Neural cell (in vitro differentiated cells): ENCODE results near the gene PTPRN2. TPM values are rescaled to one million over a fixed set of nuclear protein-coding genes. Genes with fewer than 3 reads are reported as not detected.
"Not testable (repeated sequence)": the region's sequence is repeated elsewhere in the genome, so short reads cannot be mapped to it uniquely, and the experiment has no call there.

Source experiments
- H2AFZ ChIP-seq: fragments of 200-600, 300-800 bp; sonication (generic), shearing (Covaris generic); 2 replicates; pipeline ENCODE4 v1.6.0; 2014; ENCODE audit warnings: low read depth, mild to moderate bottlenecking, antibody characterized with exemption, low read length, moderate library complexity
- H3F3A ChIP-seq: fragments of 200-600 bp; shearing (Covaris generic); 2 replicates; pipeline ENCODE4 v1.6.1; 2016; ENCODE audit warnings: mild to moderate bottlenecking, moderate library complexity, mixed read lengths, antibody characterized with exemption, low read length; ENCODE audit not compliant: insufficient read depth, poor library complexity, severe bottlenecking
- H3K27ac ChIP-seq: fragments of 200-600, 300-800 bp; sonication (generic), shearing (Covaris generic); 2 replicates; pipeline ENCODE4 v1.5.1; 2014; ENCODE audit warnings: mild to moderate bottlenecking, low read length, moderate library complexity
- H3K27me3 ChIP-seq: fragments of 300-800, 200-600 bp; sonication (generic), shearing (Covaris generic); 2 replicates; pipeline ENCODE4 v1.6.0; 2014; ENCODE audit warnings: mild to moderate bottlenecking, low read depth, low read length, moderate library complexity; ENCODE audit not compliant: insufficient read depth
- H3K36me3 ChIP-seq: fragments of 300-800, 200-600 bp; sonication (generic), shearing (Covaris generic); 2 replicates; pipeline ENCODE4 v1.5.1; 2014; ENCODE audit warnings: mild to moderate bottlenecking, antibody characterized with exemption, low read length, moderate library complexity; ENCODE audit not compliant: insufficient read depth
- H3K4me2 ChIP-seq: fragments of 300-800, 200-600 bp; sonication (generic), shearing (Covaris generic); 2 replicates; pipeline ENCODE4 v1.6.0; 2014; ENCODE audit warnings: mild to moderate bottlenecking, low read length
- H3K4me3 ChIP-seq: fragments of 300-800, 200-600 bp; sonication (generic), shearing (Covaris generic); 2 replicates; pipeline ENCODE4 v1.5.1; 2014; ENCODE audit warnings: mild to moderate bottlenecking, low read length, moderate library complexity
- H3K79me2 ChIP-seq: fragments of 200-600 bp; shearing (Covaris generic); replicated peaks from 2 replicates; pipeline ENCODE4 v1.6.0; 2014; ENCODE audit warnings: mild to moderate bottlenecking, low read length, moderate library complexity; ENCODE audit not compliant: insufficient read depth
- H3K9ac ChIP-seq: fragments of 300-800, 200-600 bp; sonication (generic), shearing (Covaris generic); 2 replicates; pipeline ENCODE4 v1.6.1; 2016; ENCODE audit warnings: mild to moderate bottlenecking, low read length, mixed read lengths
- H3K9me2 ChIP-seq: fragments of 200-600 bp; shearing (Covaris generic); 2 replicates; pipeline ENCODE4 v1.6.1; 2016; ENCODE audit warnings: mild to moderate bottlenecking, low read length, mixed read lengths; ENCODE audit not compliant: insufficient read depth
- H3K9me3 ChIP-seq: fragments of 200-600, 300-800 bp; sonication (generic), shearing (Covaris generic); 2 replicates; pipeline ENCODE4 v1.6.1; 2016; ENCODE audit warnings: mild to moderate bottlenecking, mixed run types, low read length, moderate library complexity, mixed read lengths
- H4K20me1 ChIP-seq: fragments of 200-600 bp; shearing (Covaris generic); 2 replicates; pipeline ENCODE4 v1.6.1; 2016; ENCODE audit warnings: mild to moderate bottlenecking, mixed run types; ENCODE audit not compliant: insufficient read depth
- EP300 ChIP-seq: fragments of 450-650 bp; conservative IDR thresholded peaks from 2 replicates; pipeline ENCODE4 v1.6.1; 2014; ENCODE audit warnings: antibody characterized with exemption, mild to moderate bottlenecking, moderate library complexity; ENCODE audit not compliant: poor library complexity, severe bottlenecking
- EZH2 ChIP-seq: fragments of 200-600, 300-800 bp; shearing (Covaris generic), sonication (generic); IDR thresholded peaks from 2 replicates; pipeline ENCODE4 v1.6.1; 2014; ENCODE audit warnings: antibody characterized with exemption, low read length, borderline replicate concordance, mild to moderate bottlenecking; ENCODE audit not compliant: insufficient read depth, poor library complexity, severe bottlenecking
- MXI1 ChIP-seq: fragments of 450-650 bp; conservative IDR thresholded peaks from 2 replicates; pipeline ENCODE4 v1.6.1; 2014; ENCODE audit warnings: antibody characterized with exemption, mild to moderate bottlenecking; ENCODE audit not compliant: poor library complexity, severe bottlenecking
- POLR2AphosphoS5 ChIP-seq: IDR thresholded peaks from 2 replicates; pipeline ENCODE4 v1.6.1; 2012
- RAD21 ChIP-seq: fragments of 450-650 bp; conservative IDR thresholded peaks from 2 replicates; pipeline ENCODE4 v1.6.1; 2014; ENCODE audit warnings: antibody characterized with exemption, mild to moderate bottlenecking, moderate library complexity
- SMC3 ChIP-seq: fragments of 450-650 bp; conservative IDR thresholded peaks from 2 replicates; pipeline ENCODE4 v1.6.1; 2014; ENCODE audit warnings: antibody characterized with exemption, mild to moderate bottlenecking, moderate library complexity; ENCODE audit not compliant: poor library complexity
- TAF1 ChIP-seq: IDR thresholded peaks from 2 replicates; pipeline ENCODE4 v1.6.1; 2012; ENCODE audit warnings: low read depth
- polyA plus RNA-seq: library from polyadenylated mRNA; depleted of rRNA; stranded (reverse); fragments of >200 nt; gene quantifications from 2 replicates; pipeline ENCODE4 v1.2.3, GENCODE V29; 2014
- TF ChIP-seq, protein P1 (sequence below): IDR thresholded peaks from 2 replicates; pipeline ENCODE4 v1.6.1; 2012; ENCODE audit warnings: borderline replicate concordance
- TF ChIP-seq, protein P2 (sequence below): fragments of 450-650 bp; IDR thresholded peaks from 2 replicates; pipeline ENCODE4 v1.5.1; 2014; ENCODE audit warnings: antibody characterized with exemption, mild to moderate bottlenecking, moderate library complexity; ENCODE audit not compliant: poor library complexity, severe bottlenecking

PTPRN2 gene
- polyA plus RNA-seq, 1 donor from 2014 or later = 31.0 TPM

DNA sequence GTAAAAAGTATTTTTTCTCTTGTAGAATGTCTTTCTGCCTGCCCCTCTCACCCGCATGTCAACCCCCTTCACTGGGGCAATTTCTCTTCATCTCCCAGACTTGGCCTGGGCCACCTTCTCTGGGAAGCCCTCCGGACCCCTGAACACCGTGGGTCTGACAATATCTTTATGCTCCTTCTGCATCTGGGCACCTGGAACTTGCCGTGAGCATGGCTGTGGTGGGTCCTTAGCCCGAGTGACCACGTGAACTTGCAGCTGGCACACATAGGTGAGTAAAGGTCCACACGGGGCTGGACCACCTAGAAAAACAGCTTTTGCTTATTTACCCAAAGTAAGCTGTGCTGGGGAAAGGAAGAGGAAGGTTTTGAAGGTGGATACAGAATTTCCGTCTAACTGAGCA, 650.6 kb downstream of the PTPRN2 start:
- Histone ChIP-seq H3K79me2 (no peaks in the 10 kb centered on the region), H3K9ac (no peak overlapping the region), H3F3A (no peaks in the 10 kb centered on the region), H4K20me1 (no peaks in the 10 kb centered on the region), H3K4me3 (no peak overlapping the region), H3K27ac (no peak overlapping the region), H3K9me3 (peaks cover 11% of the 10 kb centered on the region), H3K36me3 (no peaks in the 10 kb centered on the region), H3K4me2 (no peak overlapping the region), H3K9me2 (no peaks in the 10 kb centered on the region), H2AFZ (no peak overlapping the region), H3K27me3 (no peaks in the 10 kb centered on the region)
- TF ChIP-seq MXI1 (no peak), EZH2 (no peak), POLR2AphosphoS5 (no peak), RAD21 (no peak), EP300 (no peak), SMC3 (no peak), TAF1 (no peak)
- TF ChIP-seq, protein P1, sequence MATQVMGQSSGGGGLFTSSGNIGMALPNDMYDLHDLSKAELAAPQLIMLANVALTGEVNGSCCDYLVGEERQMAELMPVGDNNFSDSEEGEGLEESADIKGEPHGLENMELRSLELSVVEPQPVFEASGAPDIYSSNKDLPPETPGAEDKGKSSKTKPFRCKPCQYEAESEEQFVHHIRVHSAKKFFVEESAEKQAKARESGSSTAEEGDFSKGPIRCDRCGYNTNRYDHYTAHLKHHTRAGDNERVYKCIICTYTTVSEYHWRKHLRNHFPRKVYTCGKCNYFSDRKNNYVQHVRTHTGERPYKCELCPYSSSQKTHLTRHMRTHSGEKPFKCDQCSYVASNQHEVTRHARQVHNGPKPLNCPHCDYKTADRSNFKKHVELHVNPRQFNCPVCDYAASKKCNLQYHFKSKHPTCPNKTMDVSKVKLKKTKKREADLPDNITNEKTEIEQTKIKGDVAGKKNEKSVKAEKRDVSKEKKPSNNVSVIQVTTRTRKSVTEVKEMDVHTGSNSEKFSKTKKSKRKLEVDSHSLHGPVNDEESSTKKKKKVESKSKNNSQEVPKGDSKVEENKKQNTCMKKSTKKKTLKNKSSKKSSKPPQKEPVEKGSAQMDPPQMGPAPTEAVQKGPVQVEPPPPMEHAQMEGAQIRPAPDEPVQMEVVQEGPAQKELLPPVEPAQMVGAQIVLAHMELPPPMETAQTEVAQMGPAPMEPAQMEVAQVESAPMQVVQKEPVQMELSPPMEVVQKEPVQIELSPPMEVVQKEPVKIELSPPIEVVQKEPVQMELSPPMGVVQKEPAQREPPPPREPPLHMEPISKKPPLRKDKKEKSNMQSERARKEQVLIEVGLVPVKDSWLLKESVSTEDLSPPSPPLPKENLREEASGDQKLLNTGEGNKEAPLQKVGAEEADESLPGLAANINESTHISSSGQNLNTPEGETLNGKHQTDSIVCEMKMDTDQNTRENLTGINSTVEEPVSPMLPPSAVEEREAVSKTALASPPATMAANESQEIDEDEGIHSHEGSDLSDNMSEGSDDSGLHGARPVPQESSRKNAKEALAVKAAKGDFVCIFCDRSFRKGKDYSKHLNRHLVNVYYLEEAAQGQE = no peak
- TF ChIP-seq, protein P2, sequence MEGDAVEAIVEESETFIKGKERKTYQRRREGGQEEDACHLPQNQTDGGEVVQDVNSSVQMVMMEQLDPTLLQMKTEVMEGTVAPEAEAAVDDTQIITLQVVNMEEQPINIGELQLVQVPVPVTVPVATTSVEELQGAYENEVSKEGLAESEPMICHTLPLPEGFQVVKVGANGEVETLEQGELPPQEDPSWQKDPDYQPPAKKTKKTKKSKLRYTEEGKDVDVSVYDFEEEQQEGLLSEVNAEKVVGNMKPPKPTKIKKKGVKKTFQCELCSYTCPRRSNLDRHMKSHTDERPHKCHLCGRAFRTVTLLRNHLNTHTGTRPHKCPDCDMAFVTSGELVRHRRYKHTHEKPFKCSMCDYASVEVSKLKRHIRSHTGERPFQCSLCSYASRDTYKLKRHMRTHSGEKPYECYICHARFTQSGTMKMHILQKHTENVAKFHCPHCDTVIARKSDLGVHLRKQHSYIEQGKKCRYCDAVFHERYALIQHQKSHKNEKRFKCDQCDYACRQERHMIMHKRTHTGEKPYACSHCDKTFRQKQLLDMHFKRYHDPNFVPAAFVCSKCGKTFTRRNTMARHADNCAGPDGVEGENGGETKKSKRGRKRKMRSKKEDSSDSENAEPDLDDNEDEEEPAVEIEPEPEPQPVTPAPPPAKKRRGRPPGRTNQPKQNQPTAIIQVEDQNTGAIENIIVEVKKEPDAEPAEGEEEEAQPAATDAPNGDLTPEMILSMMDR = no peak

DNA sequence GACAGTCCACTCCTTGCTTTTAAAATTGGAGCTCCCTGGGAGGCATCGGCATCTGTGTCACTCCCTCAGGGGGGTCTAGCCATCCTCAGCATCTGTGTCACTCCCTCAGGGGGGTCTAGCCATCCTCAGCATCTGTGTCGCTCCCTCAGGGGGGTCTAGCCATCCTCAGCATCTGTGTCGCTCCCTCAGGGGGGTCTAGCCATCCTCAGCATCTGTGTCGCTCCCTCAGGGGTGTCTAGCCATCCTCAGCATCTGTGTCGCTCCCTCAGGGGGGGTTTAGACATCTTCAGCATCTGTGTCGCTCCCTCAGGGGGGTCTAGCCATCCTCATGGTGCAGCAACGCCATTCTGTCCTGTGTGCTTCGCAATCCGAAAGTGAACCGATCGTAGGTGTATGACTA, 651.9 kb downstream of the PTPRN2 start:
- H3K27me3 ChIP-seq, H2AFZ ChIP-seq, H4K20me1 ChIP-seq, H3K27ac ChIP-seq, H3K4me2 ChIP-seq, H3K9me2 ChIP-seq, H3K9ac ChIP-seq, H3K79me2 ChIP-seq, H3F3A ChIP-seq, H3K4me3 ChIP-seq, H3K36me3 ChIP-seq: not testable (repeated sequence)
- H3K9me3 ChIP-seq = peaks cover 11% of the 10 kb centered on the region
